Activated CD4-positive, alpha-beta T cell treated with anti-CD3 and anti-CD28 coated beads for 36 hours (primary cell): ENCODE measurements around the gene OSTM1. TPM values are rescaled to one million over a fixed set of nuclear protein-coding genes. Genes with fewer than 3 reads are reported as not detected.

ENCODE experiments used
- ATAC-seq: fragments of 200-7000 bp; cut with Tn5 transposase; one replicate; pipeline ENCODE4 v1.10.0; 2021; ENCODE audit warnings: mild to moderate bottlenecking, moderate library complexity
- CTCF ChIA-PET: fragments of 350-600 bp; sonication (Branson Sonifier 250); formaldehyde crosslinking; loops from one replicate; lab custom pipeline; 2021; ENCODE audit warnings: antibody characterized with exemption; lab: Charles Lee
- POLR2A ChIA-PET: fragments of 350-600 bp; sonication (Branson Sonifier 250); formaldehyde crosslinking; loops from one replicate; lab custom pipeline; 2021; ENCODE audit warnings: antibody characterized with exemption, inconsistent platforms; lab: Charles Lee
- DNase-seq: peaks from one replicate; pipeline ENCODE4 v3.0.0-alpha.2; 2020
- H3K27ac Mint-ChIP-seq: one replicate; pipeline ENCODE4 v1.8.0; 2021; ENCODE audit warnings: mixed read lengths
- H3K27me3 Mint-ChIP-seq: one replicate; pipeline ENCODE4 v1.8.0; 2021; ENCODE audit warnings: mixed read lengths
- H3K36me3 Mint-ChIP-seq: one replicate; pipeline ENCODE4 v1.8.0; 2021; ENCODE audit warnings: low read depth, mixed read lengths
- H3K4me1 Mint-ChIP-seq: one replicate; pipeline ENCODE4 v1.8.0; 2021; ENCODE audit warnings: mixed read lengths
- H3K4me3 Mint-ChIP-seq: one replicate; pipeline ENCODE4 v1.8.0; 2021; ENCODE audit warnings: mild to moderate bottlenecking, moderate library complexity, mixed read lengths
- H3K9me3 Mint-ChIP-seq: one replicate; pipeline ENCODE4 v1.8.0; 2021; ENCODE audit warnings: low read depth, mixed read lengths
- intact Hi-C, 2 experiments: fragments of 100-400 bp; cut with DNase I in 1 of 2; cut with micrococcal nuclease in 1 of 2; formaldehyde crosslinking; loops; one replicate each; pipeline versions ENCODE4 v1.14.2 to v1.15.1; 2022 to 2024; cut with DNase I, micrococcal nuclease
- total RNA-seq, 2 experiments: library from RNA; stranded (reverse); gene quantifications; one replicate each; pipeline ENCODE4 v1.2.3, GENCODE V29; 2021

Gene OSTM1
- total RNA-seq, 2 experiments from 2014 or later, result 5.5 to 7.3 TPM

- ChIA-PET CTCF (interaction anchor here (0.6 to 0.9 kb wide), 4 partner anchors 18 to 984 kb away, joined by 3 read pairs; no protein-coding TSS in a partner anchor), POLR2A (interaction anchor here (0.6 to 0.9 kb wide), 2 partner anchors 48 to 376 kb away, joined by 3 read pairs; no protein-coding TSS in a partner anchor)
- peaks cover 51% of the 10 kb centered on the region for H3K4me1 Mint-ChIP-seq
- peaks cover 85% of the 10 kb centered on the region for H3K27me3 Mint-ChIP-seq
- H3K36me3 Mint-ChIP-seq, result no peaks in the 10 kb centered on the region
- intact Hi-C loops, result loop anchor here (2.0 to 10.0 kb wide), 3 partner anchors 50 to 331 kb away; partner anchors contain the start of gene NR2E1 (in 1 of the 2)
- ATAC-seq, result no peak
- peak overlapping the region; percentile 65 for H3K4me3 Mint-ChIP-seq
- no peak overlapping the region for H3K27ac Mint-ChIP-seq
- no peaks in the 10 kb centered on the region for H3K9me3 Mint-ChIP-seq
- DNase-seq, result peak; percentile 9
These were observed 42.2 kb upstream of the OSTM1 start for GRCh38 chr6:108116546-108117426.

- Mint-ChIP-seq H3K27me3 (peaks cover 81% of the 10 kb centered on the region), H3K4me1 (peaks cover 51% of the 10 kb centered on the region)
- intact Hi-C loops, result loop anchor here (1.0 to 10.0 kb wide), 4 partner anchors 50 to 332 kb away; partner anchors contain the start of gene NR2E1 (in 1 of the 2)
These were observed 41.1 kb upstream of the OSTM1 start for GRCh38 chr6:108115598-108116058.

GRCh38 chr6:108114841-108115597, 40.5 kb upstream of the OSTM1 start:
- intact Hi-C loops, result loop anchor here in 1 of 2 experiments (1.0 to 10.0 kb wide), 3 partner anchors 50 to 332 kb away; no protein-coding TSS in a partner anchor
- Mint-ChIP-seq H3K9me3 (no peaks in the 10 kb centered on the region), H3K4me3 (peak overlapping the region; percentile 62), H3K27me3 (peaks cover 75% of the 10 kb centered on the region), H3K36me3 (no peaks in the 10 kb centered on the region), H3K27ac (no peak overlapping the region), H3K4me1 (peaks cover 49% of the 10 kb centered on the region)
- ChIA-PET CTCF (interaction anchor here (0.6 to 1.9 kb wide), 11 partner anchors 11 to 757 kb away, joined by 3 to 13 read pairs (median 3); no protein-coding TSS in a partner anchor), POLR2A (no interaction called here)
- DNase-seq, result peak; percentile 66
- peak; percentile 39 for ATAC-seq

More at GRCh38 chr6:108115598-108116058, 41.1 kb upstream of the OSTM1 start:
- POLR2A ChIA-PET, result no interaction called here
- peak overlapping the region; percentile 62 for H3K4me3 Mint-ChIP-seq
- H3K27ac Mint-ChIP-seq, result no peak overlapping the region
- H3K9me3 Mint-ChIP-seq, result no peaks in the 10 kb centered on the region
- H3K36me3 Mint-ChIP-seq, result no peaks in the 10 kb centered on the region
- CTCF ChIA-PET, result interaction anchor here (1.0 to 1.9 kb wide), 5 partner anchors 53 to 408 kb away, joined by 4 to 13 read pairs (median 8); no protein-coding TSS in a partner anchor
- DNase-seq, result peak; percentile 46
- no peak for ATAC-seq

GRCh38 chr6:108113557-108114519, 39.3 kb upstream of the OSTM1 start:
- DNase-seq, result peak; percentile 37
- H3K4me1 Mint-ChIP-seq, result peaks cover 42% of the 10 kb centered on the region
- H3K36me3 Mint-ChIP-seq, result no peaks in the 10 kb centered on the region
- H3K9me3 Mint-ChIP-seq, result no peaks in the 10 kb centered on the region
- ATAC-seq, result no peak
- CTCF ChIA-PET, result interaction anchor here (0.5 to 3.8 kb wide), 15 partner anchors 11 to 972 kb away, joined by 3 to 30 read pairs (median 3); no protein-coding TSS in a partner anchor
- H3K27ac Mint-ChIP-seq, result no peak overlapping the region
- POLR2A ChIA-PET, result no interaction called here
- peak overlapping the region; percentile 62 for H3K4me3 Mint-ChIP-seq
- H3K27me3 Mint-ChIP-seq, result peaks cover 68% of the 10 kb centered on the region
- intact Hi-C loops, result loop anchor here (1.0 to 10.0 kb wide), 4 partner anchors 251 to 412 kb away; no protein-coding TSS in a partner anchor

- Mint-ChIP-seq H3K9me3 (no peaks in the 10 kb centered on the region), H3K36me3 (no peaks in the 10 kb centered on the region), H3K4me3 (no peak overlapping the region), H3K4me1 (peaks cover 1% of the 10 kb centered on the region), H3K27me3 (peaks cover 25% of the 10 kb centered on the region), H3K27ac (no peak overlapping the region)
- ChIA-PET POLR2A (no interaction called here), CTCF (interaction anchor here (1.1 kb wide), 1 partner anchor 10 kb away, joined by 3 read pairs; no protein-coding TSS in a partner anchor)
- ATAC-seq, result no peak
- intact Hi-C loops, result no loop called here
- no peak for DNase-seq
These were observed 33.8 kb upstream of the OSTM1 start for GRCh38 chr6:108108374-108108773.

- intact Hi-C loops, result no loop called here
- Mint-ChIP-seq H3K36me3 (no peaks in the 10 kb centered on the region), H3K4me1 (no peaks in the 10 kb centered on the region), H3K27ac (no peak overlapping the region), H3K9me3 (no peaks in the 10 kb centered on the region), H3K27me3 (peaks cover 12% of the 10 kb centered on the region), H3K4me3 (no peak overlapping the region)
- ATAC-seq, result no peak
- no peak for DNase-seq
- ChIA-PET CTCF (no interaction called here), POLR2A (no interaction called here)
These were observed 32.6 kb upstream of the OSTM1 start for GRCh38 chr6:108107102-108107501.

- POLR2A ChIA-PET, result no interaction called here
These were observed 32.2 kb upstream of the OSTM1 start for GRCh38 chr6:108106694-108107093.

GRCh38 chr6:108106261-108106660, 31.7 kb upstream of the OSTM1 start:
- Mint-ChIP-seq H3K36me3 (no peaks in the 10 kb centered on the region), H3K4me3 (no peak overlapping the region), H3K27ac (no peak overlapping the region), H3K4me1 (no peaks in the 10 kb centered on the region), H3K27me3 (peaks cover 8% of the 10 kb centered on the region), H3K9me3 (no peaks in the 10 kb centered on the region)
- intact Hi-C loops, result no loop called here
- ChIA-PET CTCF (no interaction called here), POLR2A (no interaction called here)
- no peak for ATAC-seq
- no peak for DNase-seq

More at GRCh38 chr6:108106694-108107093, 32.2 kb upstream of the OSTM1 start:
- H3K4me3 Mint-ChIP-seq, result no peak overlapping the region
- H3K36me3 Mint-ChIP-seq, result no peaks in the 10 kb centered on the region
- DNase-seq (no peak), ATAC-seq (no peak)
- peaks cover 9% of the 10 kb centered on the region for H3K27me3 Mint-ChIP-seq
- H3K27ac Mint-ChIP-seq, result no peak overlapping the region
- H3K4me1 Mint-ChIP-seq, result no peaks in the 10 kb centered on the region
- no peaks in the 10 kb centered on the region for H3K9me3 Mint-ChIP-seq
- CTCF ChIA-PET, result no interaction called here
- intact Hi-C loops, result no loop called here

GRCh38 chr6:108105571-108105970, 31.0 kb upstream of the OSTM1 start:
- H3K4me3 Mint-ChIP-seq, result no peak overlapping the region
- H3K4me1 Mint-ChIP-seq, result no peaks in the 10 kb centered on the region
- ChIA-PET POLR2A (no interaction called here), CTCF (interaction anchor here (0.6 to 0.8 kb wide), 2 partner anchors 57 to 106 kb away, joined by 3 read pairs; no protein-coding TSS in a partner anchor)
- no peaks in the 10 kb centered on the region for H3K36me3 Mint-ChIP-seq
- peaks cover 4% of the 10 kb centered on the region for H3K27me3 Mint-ChIP-seq
- ATAC-seq (no peak), DNase-seq (no peak)
- H3K27ac Mint-ChIP-seq, result no peak overlapping the region
- intact Hi-C loops, result no loop called here
- no peaks in the 10 kb centered on the region for H3K9me3 Mint-ChIP-seq

- ChIA-PET CTCF (interaction anchor here (0.8 to 1.4 kb wide), 2 partner anchors 10 to 388 kb away, joined by 3 to 4 read pairs; no protein-coding TSS in a partner anchor), POLR2A (no interaction called here)
- no peak overlapping the region for H3K4me3 Mint-ChIP-seq
- no peaks in the 10 kb centered on the region for H3K36me3 Mint-ChIP-seq
- DNase-seq (no peak), ATAC-seq (no peak)
- no peaks in the 10 kb centered on the region for H3K4me1 Mint-ChIP-seq
- intact Hi-C loops, result no loop called here
- peaks cover 5% of the 10 kb centered on the region for H3K27me3 Mint-ChIP-seq
- no peak overlapping the region for H3K27ac Mint-ChIP-seq
- H3K9me3 Mint-ChIP-seq, result no peaks in the 10 kb centered on the region
These were observed 28.4 kb upstream of the OSTM1 start for GRCh38 chr6:108102965-108103364.
